Tibial nerve (tissue), 4 donors: ENCODE data around the gene CGREF1. TPM values are rescaled to one million over a fixed set of nuclear protein-coding genes. Genes with fewer than 3 reads are reported as not detected.

Experiments
- DNase-seq, 2 donors: peaks; one replicate each; pipeline ENCODE4 v3.0.0-alpha.2; 2019; ENCODE audit warnings: low spot score in 2 of 2
- H3K27ac ChIP-seq, 4 donors: fragments of 200-600 bp; sonication (generic) in 3 of 4; one replicate each; pipeline ENCODE4 v1.5.1; 2017 to 2019; ENCODE audit warnings: mild to moderate bottlenecking in 1 of 4
- H3K27me3 ChIP-seq, 2 donors: fragments of 200-600 bp; sonication (generic) in 1 of 2; one replicate each; pipeline versions ENCODE4 v1.5.1 to v1.6.0; 2017 to 2019
- H3K36me3 ChIP-seq, 3 donors: fragments of 200-600 bp; sonication (generic); one replicate each; pipeline ENCODE4 v1.5.1; 2018 to 2019
- H3K4me1 ChIP-seq, 4 donors: fragments of 200-600 bp; sonication (generic) in 3 of 4; one replicate each; pipeline ENCODE4 v1.5.1; 2017 to 2019
- H3K4me3 ChIP-seq, 4 donors: fragments of 200-600 bp; sonication (generic) in 3 of 4; one replicate each; pipeline ENCODE4 v1.5.1; 2017 to 2019; ENCODE audit warnings: mild to moderate bottlenecking in 1 of 4, moderate library complexity in 1 of 4
- H3K9me3 ChIP-seq, 4 donors: fragments of 200-600 bp; sonication (generic) in 3 of 4; one replicate each; pipeline ENCODE4 v1.5.1; 2017 to 2019
- CTCF ChIP-seq, 5 experiments: fragments of 200-600 bp in 3 of 5; fragments of 450-650 bp in 2 of 5; sonication (generic) in 3 of 5; IDR thresholded peaks; one replicate each; pipeline ENCODE4 v1.5.1; 2016 to 2019; ENCODE audit warnings: antibody characterized with exemption in 5 of 5, mild to moderate bottlenecking in 3 of 5, moderate library complexity in 2 of 5
- EP300 ChIP-seq, 2 donors: sonication (generic); formaldehyde crosslinking; IDR thresholded peaks; one replicate each; pipeline ENCODE4 v1.6.1; 2017; ENCODE audit warnings: antibody characterized with exemption in 2 of 2, mild to moderate bottlenecking in 1 of 2
- POLR2A ChIP-seq, 2 donors: fragments of 450-650 bp; IDR thresholded peaks; one replicate each; pipeline ENCODE4 v1.6.1; 2017; ENCODE audit warnings: antibody characterized with exemption in 2 of 2, mild to moderate bottlenecking in 2 of 2, moderate library complexity in 2 of 2
- WGBS, 2 donors: methylation state at CpG; one replicate each; pipeline ENCODE4 v1.1.5; 2018; 5-methylcytosine and 5-hydroxymethylcytosine counted together
- total RNA-seq, 4 donors: library from RNA; depleted of rRNA; stranded (reverse); fragments of >200 nt; gene quantifications; one replicate each; pipeline ENCODE4 v1.1.0, GENCODE V29; 2016

The CGREF1 gene
- total RNA-seq, 4 donors from 2014 or later, result 2.8 to 15.9 (median 8.4) TPM

- Histone ChIP-seq H3K36me3 (peaks cover 0 to 39% (median 9%) of the 10 kb centered on the region in 3 donors), H3K27me3 (no peaks in the 10 kb centered on the region), H3K4me3 (no peak overlapping the region), H3K27ac (no peak overlapping the region), H3K9me3 (no peaks in the 10 kb centered on the region), H3K4me1 (peaks cover 0 to 22% (median 12%) of the 10 kb centered on the region in 4 donors)
- WGBS, 2 donors, result 74 to 77% methylated on average over 11 of the region's 11 CpGs
- DNase-seq, result no peak
- no peak for TF ChIP-seq EP300 (IDR thresholded peaks at IDR 0.05)
- TF ChIP-seq CTCF (IDR thresholded peaks at IDR 0.05), result no peak
- no peak for TF ChIP-seq POLR2A (IDR thresholded peaks at IDR 0.05)
These were observed 10.0 kb upstream of the CGREF1 start for GRCh38 chr2:27128668-27129571.

- Histone ChIP-seq H3K36me3 (peaks cover 0 to 39% (median 9%) of the 10 kb centered on the region in 3 donors), H3K9me3 (no peaks in the 10 kb centered on the region), H3K27ac (no peak overlapping the region), H3K27me3 (no peaks in the 10 kb centered on the region), H3K4me3 (no peak overlapping the region), H3K4me1 (peaks cover 0 to 22% (median 8%) of the 10 kb centered on the region in 4 donors)
- DNase-seq, result no peak
- TF ChIP-seq EP300 (IDR thresholded peaks at IDR 0.05) (no peak), POLR2A (IDR thresholded peaks at IDR 0.05) (no peak), CTCF (IDR thresholded peaks at IDR 0.05) (no peak)
- 80 to 91% methylated on average over 7 to 9 of the region's 9 CpGs for WGBS, 2 donors
These were observed 9.1 kb upstream of the CGREF1 start for GRCh38 chr2:27127883-27128667.

DNA sequence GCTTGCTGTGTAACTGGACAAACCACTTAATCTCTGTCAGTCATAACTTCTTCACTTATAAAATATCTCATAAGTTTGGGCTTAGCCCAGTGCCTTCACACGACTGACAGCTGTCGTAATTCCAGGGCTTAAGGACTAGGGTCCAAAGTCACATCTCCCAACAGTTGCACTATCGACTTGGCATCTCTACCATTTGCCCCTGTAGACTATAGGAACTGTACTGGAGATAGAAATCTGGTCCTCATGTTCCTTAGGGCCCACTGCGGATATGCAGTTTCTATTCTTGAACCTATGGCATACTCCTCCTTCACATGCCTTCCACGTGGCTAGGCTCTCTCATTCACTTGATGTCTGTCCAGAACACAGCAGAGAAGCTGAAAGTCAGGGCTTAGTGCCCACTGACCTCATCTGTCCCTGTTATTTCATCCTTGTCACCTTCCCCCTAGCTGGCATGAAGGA is 7.4 kb upstream of the CGREF1 start:
- Histone ChIP-seq H3K27me3 (no peaks in the 10 kb centered on the region), H3K27ac (no peak overlapping the region), H3K9me3 (no peaks in the 10 kb centered on the region), H3K4me3 (no peak overlapping the region), H3K36me3 (peaks cover 0 to 24% (median 5%) of the 10 kb centered on the region in 3 donors), H3K4me1 (peaks cover 0 to 15% (median 6%) of the 10 kb centered on the region in 4 donors)
- no peak for TF ChIP-seq POLR2A (IDR thresholded peaks at IDR 0.05)
- no peak for TF ChIP-seq EP300 (IDR thresholded peaks at IDR 0.05)
- no peak for TF ChIP-seq CTCF (IDR thresholded peaks at IDR 0.05)
- no peak for DNase-seq
- WGBS, 2 donors, result 61 to 67% methylated on average over 5 of the region's 5 CpGs

DNA sequence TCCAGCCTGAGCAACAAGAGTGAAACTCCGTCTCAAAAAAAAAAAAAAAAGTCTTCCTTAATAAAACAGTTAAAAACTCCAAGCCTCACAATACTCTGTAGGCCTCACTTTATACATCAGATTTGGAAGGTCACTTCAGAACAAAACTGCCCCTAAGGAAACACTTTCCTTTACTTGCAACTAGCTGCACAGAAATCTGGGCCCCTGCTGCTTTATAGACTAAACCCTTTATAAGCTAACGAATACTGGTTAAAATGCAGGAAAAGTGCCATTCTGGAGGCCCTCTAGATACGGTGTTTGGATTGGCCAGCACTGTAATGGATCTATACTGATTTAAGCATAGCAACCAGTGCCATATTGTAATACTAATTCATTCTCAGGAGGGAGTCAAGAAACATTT is 6.2 kb upstream of the CGREF1 start:
- no peak overlapping the region for H3K27ac ChIP-seq
- no peak overlapping the region for H3K4me3 ChIP-seq
- no peak for DNase-seq
- H3K27me3 ChIP-seq, result no peaks in the 10 kb centered on the region
- no peak for TF ChIP-seq CTCF (IDR thresholded peaks at IDR 0.05)
- TF ChIP-seq POLR2A (IDR thresholded peaks at IDR 0.05), result no peak
- no peak for TF ChIP-seq EP300 (IDR thresholded peaks at IDR 0.05)
- 59 to 72% methylated on average over 3 of the region's 3 CpGs for WGBS, 2 donors
- peaks cover 0 to 12% (median 0%) of the 10 kb centered on the region in 3 donors for H3K36me3 ChIP-seq
- no peaks in the 10 kb centered on the region for H3K9me3 ChIP-seq
- peaks cover 0 to 15% (median 6%) of the 10 kb centered on the region in 4 donors for H3K4me1 ChIP-seq
